Activated CD8-positive, alpha-beta memory T cell treated with anti-CD3 and anti-CD28 coated beads for 24 hours (primary cell): ENCODE results near the gene SCRT2.

Experiments used
- DNase-seq: peaks from one replicate; pipeline ENCODE4 v3.0.0-alpha.2; 2020

Gene SCRT2

DNA sequence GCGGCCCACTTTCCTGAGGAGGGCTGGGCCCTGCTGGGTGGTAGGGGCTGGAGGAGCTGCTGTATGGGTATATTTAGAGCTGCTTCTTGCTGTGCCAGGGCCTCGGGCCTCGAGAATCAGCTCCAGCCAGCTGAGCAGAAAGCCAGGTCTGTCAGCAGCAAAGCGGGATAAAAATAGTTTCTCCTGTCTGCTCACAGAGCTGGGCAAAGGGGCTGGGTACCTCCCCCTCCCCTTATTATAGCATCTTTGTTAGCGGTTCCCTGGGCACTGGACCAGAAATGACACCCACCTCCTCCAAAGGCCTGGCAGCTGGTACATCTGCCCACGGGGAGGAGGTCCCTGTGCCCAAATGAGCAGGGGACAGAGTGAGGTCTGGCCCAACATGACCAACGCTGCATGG is 6.0 kb downstream of the SCRT2 start:
- DNase-seq: no peak

DNA sequence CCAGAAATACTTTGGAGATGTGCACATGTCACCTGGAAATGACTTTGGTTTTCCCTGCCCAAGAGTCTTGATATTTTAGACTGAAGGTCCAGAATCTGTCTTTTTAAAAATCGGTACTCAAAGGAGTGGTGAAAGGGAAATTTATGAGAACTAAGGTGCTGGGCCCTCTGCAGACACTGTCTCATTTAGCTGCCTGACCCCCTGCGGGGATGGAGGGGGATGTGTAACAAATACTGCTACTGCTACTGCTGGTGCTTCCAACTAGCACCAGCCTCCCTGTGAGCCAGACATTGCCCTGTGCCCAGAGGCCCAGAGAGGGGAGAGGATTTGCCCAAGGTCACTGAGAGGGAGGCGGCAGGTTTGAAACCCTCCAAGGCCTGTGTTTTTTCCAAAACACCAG is 7.0 kb downstream of the SCRT2 start:
- no peak for DNase-seq

DNA sequence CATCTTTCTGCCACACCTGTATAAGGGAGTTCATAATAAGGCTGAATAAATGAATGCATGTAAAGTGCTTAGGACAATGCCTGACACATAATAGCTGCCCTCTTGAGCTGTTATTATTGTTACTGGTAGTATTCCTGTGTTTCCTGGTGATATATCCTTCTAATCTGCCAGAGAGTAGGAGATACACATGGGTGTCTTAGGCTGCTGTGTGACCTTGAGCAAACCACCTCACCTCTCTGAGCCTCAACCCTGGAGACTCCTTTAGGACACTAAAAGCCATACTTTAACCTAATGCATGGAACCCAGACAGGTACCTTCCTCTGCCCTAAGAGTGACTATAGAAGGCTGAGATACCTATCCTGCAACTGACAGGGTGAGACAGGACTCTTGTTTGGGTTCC is 7.6 kb downstream of the SCRT2 start:
- DNase-seq: no peak

DNA sequence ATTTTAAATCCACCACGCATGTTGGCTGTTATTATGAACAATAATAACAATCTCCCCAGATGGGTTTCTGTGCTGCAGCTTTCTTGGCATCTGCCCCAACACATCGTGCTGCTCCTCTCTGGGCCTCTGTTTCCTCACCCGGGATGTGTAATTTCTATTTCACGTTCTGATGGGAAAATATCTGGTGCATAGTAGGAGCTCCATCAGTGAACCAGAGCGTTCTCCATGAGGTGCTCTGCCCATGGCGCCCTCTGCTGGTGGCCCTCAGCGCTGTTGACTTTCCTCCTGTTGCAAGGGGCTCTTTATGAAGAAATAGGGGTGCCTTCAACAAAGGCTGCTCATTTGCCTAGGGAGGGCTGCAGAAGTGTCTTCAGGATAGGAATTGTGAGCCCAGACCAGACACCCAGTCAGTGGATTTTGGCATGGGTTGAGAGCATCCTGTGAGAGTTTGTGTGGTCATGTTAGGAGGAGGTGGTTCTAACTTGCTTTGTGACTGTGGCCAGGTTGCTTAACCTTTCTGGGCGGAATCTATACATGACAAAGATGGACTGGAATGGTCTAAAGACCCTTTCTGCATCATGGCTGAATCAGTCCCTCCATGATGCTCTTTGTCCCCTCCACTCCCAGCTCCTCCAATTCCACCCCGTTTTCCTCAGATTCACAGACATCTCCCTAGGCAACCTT is 8.1 kb downstream of the SCRT2 start:
- DNase-seq: peak; percentile 81

DNA sequence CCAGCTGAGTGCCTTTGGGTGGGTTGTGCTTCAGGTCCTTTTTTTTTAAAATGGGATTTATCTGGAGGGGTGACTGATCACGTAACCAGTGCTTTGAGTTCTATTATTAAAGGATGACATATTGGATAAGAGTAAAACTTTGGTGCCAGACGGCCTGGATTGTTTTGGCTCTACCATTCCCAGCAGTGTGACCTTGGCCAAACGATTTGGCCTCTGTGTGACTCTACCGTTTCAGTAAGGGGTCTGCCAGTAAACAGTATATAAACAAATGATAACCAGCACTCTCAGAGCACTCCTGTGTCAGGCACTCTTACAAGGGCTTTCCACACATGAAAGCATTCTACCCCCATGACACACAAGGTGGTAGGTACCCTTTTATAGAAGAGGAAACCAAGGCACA is 8.7 kb downstream of the SCRT2 start:
- DNase-seq: no peak

DNA sequence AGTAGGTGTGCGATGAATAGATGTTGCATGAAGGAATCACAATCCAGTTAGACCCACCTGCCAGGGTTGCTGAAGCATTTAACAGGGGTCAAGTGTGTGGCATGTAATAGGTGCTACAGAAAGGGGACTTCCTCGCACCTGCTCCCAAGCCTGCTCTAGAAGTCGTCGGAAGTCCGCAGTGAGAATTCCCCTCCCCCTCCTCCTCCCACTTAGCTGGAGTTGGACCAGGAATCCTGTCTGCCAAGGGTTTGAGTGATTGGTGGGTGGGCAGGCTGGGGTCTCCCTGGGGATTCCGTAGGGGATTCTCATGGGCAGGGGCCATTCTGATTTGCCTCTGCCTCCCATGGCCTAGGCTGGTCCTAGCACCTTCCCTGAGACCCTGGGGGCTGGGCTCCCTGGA is 10.3 kb downstream of the SCRT2 start:
- DNase-seq: no peak

DNA sequence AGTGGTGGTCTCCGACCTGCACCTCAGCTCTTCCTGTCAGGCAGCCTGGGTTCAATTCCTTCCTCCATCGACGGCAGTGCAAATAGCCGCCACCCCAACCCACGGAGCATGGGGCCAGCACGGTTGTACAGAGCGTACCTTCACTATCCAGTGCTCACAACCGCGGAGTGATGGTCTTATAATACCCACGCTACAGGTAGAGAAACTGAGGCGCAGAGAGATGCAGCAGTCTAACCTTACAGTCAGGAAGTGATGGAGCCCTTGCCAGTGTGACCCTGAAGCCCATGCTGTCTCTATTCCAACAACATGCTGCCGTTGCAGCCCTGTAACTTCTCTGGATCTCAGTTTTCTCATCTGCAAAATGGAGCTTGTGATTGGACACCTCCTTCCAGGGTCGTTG is 11.0 kb downstream of the SCRT2 start:
- no peak for DNase-seq

DNA sequence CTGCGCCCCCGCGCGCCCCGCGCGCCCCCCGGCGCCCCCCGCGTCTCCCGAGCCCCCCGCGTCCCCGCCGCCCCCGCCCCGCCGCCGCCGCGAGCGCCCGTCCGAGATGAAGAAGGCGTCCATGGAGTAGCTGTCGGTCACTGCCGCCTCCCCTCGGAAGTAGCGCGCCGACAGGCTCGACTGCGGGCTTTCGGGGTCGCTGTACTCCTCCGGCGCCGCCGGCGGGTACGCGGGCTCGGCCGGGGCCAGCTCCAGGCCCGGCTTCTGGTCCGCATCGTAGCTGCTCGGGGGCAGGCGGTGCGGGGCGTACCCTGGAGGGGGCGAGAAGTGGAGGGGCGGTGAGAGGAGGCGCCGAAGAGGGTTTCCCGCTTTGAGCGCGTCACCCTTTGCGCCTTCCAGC is 11.5 kb downstream of the SCRT2 start:
- no peak for DNase-seq

DNA sequence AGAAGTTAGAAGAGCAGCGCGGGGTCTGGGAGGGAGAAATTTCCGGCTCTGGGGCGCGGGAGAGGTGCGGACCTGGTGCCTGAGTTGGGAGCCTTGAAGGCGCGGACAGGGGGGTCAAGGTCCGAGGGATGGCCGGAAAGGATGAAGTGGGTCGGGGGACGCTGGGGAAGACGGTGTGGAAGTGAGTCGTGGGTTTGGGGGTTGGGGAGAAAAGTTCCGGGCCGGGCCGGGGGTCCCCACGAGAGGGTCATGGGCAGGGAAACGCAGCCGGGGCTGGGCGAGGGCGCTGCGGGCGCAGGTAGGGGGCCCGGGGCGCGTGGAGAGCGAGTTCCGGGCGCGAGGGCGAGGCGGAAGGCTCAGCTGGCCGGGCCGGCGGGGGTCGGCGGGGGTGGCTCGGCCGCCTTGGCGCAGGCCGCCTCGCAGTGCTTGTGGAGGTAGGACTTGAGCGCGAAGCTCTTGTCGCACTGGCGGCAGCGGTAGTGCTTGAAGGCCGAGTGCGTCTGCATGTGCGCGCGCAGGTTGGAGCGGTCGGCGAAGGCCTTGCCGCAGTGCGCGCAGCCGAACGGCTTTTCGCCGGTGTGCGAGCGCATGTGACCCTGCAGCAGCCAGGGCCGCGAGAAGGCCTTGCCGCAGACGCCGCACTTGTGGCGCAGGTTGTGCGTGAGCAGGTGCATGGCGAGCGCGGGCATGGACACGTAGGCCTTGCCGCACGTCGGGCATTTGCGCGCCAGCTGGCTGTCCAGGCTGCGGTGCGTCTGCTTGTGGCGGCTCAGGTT is 12.1 kb downstream of the SCRT2 start:
- no peak for DNase-seq

DNA sequence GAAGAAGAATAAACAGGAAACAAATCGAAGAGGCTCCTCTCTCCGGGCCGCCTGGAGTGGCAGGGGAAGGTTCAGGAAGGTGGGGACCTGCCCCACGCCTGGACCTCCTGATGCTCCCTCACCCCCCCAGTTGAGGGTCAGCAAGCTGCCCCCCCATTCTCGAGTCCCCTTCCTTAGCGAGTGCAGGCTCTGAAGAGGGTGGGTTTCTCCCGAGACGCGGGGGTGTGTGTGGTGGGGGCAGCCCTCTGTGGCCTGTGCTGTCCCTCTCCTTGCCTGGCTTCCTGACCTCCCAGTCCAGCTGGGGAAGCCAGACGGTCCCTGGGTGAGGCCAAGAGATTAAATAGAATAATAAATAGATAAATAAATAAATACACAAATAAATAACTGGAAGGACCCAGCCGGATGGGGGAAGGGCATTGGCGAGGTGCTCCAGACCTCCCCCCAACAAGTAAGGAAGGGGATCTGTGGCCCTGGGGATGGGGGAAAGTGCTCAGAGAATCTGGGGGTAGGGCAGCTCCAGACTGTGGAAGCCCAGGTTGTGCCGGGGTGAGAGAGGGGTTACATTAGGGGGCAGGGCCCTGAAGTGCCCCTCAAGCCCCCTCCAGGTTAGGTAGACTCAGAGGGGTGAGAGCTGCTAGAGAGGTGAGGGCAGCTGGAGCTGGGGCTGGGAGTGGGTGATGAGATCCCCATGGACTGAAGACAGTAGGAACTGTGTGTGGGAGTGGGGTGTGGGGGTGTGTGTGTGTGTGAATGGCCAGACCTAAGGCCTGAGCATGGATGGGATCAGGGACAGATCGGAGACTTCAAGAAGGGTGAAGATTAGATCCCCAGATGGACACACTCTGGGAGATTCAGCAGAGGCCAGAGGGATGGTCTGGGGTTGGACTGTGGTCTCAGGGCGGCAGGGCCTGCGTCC is 13.1 kb downstream of the SCRT2 start:
- DNase-seq: no peak

DNA sequence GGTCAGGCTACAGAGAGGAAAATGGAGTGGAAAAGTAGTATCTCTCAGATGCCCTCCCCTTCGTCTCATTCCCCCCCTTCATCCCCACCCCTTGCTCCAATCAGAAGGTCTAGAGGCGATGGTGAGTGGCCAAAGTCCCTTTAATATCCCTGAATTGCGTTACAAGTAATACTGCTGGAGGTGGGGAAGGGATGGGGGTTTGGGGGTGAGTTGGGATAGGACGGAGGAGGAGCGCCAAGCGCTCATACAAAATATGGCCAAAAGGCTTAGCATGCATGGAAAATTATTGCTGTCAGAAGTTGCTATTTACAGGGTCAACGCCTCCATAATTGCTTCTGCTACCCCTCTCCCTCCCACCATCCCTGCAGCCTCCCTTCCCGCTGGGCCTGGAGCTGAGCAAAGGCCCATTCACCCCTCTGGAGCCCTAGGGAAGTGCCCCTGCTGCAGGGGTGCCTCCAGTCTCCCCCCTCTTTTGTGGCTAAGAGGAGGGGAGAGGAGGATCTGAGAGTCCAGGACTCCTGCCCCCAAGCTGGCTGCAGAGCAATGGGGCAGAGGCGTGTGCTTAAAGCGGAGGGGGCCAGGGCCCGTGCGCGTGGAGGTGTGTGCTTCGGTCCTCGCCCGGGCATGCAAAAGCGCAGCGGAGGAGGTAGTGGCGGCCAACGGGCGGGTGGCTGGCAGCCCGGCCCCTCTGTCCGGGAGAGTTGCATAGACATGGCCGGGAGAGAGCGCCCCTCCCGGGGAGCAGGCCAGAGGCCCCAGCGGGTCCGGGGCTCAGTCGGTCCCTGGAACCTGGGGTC is 13.9 kb downstream of the SCRT2 start:
- DNase-seq: no peak

DNA sequence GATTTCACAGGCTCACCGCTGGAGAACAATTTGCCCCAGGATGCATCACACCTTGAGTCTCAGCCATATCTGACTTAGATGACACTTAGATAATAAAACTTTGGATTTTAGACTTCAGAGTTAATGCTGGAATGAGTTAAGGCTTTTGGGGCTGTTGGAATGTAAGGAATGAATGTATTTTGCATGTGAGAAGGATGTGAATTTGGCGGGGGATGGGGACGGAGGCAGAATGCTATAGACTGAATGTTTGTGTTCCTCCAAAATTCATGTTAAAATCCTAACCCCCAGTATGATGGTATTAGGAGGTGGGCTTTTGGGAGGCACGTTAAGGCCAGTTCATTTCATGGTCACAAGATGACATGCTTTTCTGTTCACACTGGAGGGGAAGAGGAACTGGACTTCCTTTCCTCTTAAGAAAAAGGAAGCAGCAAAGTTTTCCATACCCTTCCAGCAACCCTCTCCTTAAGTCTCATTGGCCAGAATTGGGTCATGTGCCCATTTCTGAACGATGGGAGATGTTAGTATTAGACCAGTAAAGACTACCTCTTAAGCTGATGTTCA is 16.8 kb downstream of the SCRT2 start:
- no peak for DNase-seq

DNA sequence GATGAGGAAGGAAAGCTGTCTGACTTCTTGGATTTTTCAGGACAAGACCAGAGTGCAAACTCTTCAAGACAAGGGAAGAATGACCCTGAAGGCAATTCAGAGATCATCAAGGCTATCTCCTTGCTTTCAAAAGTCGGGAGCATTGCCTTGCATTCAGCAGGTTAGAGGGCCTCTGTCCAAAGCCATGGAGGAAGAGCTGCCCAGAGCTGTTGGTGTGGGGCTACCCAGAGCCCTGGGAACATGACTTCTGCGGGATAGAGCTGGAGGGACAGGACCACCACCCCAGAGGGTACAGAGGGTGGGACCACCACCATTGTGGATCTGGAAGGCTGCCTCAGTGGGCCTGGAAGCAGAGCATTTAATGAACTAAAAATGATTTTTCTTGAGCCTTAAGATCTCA is 17.4 kb downstream of the SCRT2 start:
- DNase-seq: no peak

DNA sequence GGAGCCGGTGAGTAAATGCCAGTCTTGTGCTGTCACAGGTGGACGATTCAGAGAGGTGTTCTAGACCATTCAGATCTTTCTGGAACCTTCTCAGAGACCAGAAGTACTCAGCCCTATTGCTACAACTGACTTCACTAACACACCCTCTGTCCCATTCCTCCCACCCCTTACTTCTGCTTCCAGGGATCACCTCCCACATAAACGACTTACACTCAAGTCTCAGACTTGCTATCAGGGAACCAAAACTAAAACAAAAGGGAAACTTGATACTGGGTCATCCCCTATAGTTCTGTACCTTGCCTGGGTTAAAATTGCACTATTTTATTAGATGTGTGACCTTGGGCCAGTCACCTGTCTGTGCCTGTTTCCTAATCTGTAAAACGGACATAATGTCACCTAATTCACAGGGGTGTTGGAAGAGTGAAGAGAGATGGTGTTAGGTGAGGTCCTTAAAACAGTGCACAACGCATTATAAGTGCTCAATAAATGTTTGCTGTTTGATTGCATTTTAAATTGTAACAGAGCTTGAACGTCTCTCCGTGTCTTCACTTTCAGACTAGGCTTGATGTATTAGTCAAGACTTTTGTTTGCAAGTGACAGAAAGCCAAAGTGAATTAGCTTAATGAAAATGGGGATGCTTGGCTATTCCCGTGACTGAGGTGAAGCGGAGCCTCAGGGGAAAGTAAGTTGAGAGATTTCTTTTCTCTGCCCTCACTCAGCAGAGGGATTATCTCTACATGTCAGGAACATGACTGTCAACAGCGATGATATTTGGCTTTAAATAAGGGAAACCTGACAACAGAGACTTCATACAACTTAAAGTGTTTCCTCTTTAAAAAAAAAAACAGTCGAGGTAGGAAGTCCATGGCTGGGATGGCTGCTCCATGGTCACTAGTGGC is 19.6 kb downstream of the SCRT2 start:
- no peak for DNase-seq

DNA sequence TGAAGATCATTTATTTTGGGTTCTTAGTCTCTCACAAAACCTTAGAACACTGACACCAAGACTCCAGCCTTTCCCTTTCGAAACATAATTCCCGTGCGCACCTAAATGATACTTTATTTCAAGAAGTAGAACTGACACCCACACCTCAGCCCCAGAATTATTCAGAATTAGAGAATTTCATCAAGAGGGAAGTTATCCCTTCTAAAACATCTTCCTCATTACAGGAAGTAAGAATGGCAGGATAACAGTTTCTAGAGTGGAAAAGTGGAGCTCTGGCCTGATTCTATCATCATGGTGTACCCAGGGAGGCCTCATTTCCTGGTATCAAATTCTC is 21.2 kb downstream of the SCRT2 start:
- no peak for DNase-seq

DNA sequence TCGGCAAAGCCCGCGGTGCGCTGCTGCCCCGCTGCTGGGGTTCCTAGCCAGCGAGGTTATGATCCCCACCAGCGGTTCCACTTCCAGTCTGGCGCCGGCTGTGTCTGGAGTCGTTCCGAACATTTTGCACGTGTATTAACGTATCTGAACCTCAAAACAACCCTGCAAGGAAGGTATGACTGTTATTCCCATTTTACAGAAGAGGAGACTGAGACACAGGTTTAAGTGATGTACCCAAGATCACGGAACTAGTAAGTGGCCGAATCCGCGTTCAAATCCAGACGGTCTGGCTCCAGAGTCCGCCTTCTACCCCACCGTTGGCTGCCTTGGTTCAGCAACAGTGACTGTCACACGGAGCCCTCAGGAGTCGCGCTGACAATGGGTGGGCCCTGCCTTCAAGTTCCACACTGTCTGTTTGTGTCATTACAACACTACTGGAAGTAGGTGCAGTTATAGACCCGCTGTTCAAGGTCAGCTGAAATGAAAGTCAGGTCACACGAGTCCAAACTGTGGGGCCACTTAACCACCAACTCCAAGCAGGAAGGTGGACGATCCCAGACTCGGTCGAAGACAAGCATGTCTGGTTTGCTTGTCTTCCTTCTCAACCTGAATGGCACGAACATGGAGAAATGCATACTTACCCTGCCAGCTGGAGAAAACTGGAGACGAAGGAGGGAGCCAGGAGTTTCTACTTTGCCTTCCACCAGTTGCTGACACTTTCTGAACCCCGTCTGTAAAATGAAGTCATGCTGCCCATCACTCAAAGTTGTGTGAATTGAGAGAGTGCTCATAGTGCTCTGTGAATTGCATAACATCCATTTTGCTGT is 21.8 kb downstream of the SCRT2 start:
- no peak for DNase-seq

DNA sequence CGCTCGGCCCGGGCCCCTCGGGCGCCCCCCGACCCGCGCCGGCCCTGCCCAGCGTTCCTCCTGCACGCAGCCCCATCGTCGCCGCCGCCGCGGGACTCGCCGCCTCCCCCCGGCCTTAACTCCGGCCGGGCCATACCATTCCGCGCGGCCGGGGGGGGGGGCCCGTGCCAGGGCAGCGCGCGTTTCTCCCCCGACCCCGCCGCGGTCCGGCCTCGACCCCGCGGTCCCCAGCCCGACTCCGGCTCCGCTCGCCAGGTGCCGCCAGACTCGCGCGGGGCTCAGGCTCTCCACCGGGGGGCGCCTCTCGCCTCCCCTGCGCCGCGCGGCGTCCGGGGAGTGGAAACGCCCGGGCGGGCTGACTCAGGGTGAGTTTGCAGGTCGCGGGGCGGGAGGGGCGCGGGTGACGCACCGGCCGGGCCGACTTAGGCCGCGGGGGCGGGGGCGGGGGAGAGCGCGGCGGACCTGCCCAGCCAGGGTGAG is 22.5 kb downstream of the SCRT2 start, which contains the start of gene SRXN1:
Gene SRXN1 (minus strand): TSS at position 91 of the 480 bp plus-strand sequence. CDS start 15 bp downstream, at position 76.
- peak; percentile 94 for DNase-seq

DNA sequence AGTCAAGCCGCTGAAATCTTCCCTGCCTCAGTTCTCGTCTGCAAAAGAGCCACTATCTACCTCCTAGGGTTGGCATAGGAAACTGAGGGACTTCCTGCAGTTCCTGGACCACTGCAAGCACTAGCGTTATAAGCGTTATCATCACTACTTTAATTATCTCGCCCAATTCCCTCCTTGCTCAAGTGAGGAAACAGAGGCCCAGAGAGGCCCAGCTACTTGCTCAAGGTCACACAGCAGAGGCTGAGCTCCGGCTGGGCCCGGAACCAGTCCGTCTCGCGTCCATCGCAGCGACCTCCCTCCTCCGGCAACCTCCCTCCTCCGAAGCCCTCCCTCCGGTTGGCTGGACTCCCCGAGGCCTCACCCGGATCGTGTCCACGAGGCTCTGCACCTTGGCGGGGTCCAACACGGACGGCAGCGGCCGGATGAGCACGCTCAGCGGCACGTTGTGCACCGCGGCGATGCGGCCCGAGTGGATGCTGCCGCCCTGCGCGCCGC is 22.9 kb downstream of the SCRT2 start:
- DNase-seq: no peak

DNA sequence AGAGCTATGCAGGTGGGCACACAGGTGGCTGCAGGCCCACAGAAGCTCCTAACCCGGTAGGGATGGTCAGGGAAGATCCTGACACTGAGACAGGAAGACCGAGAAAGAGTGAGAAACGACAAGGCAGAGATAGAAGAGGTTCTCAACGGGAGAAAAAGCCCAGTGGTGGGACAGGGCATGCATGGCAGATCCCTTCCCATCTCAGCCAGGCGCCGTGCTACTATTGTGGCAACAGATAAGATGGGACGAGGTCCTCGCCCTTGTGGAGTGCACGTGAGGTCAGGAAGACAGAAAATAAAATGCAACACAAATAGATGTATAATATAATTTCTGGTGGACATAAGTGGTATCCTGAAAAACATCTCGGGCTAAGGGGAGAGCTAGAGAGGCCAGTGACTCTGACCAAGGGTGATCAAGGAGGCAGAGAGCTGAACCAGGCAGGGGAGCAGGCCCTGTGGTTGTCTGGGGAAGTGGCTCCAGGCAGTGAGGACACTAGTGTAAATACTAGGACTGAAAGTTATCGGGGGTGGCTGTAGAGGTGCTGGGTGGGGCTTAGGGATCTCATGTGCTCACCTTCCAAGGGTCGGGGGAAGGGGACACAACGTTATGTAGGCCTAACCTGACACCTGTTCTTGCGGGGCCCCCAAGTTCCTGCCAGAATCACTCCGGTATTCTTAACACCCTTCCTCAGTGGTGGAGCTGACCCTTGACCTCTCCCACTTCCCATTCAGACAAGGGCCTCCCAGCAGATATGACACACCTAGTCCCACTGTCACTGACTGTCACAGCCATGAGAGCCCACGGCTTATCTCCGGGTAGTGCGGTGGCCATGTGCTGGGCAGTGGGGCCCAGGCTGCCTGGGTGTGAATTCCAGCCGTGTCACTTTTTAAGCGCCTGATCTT is 23.6 kb downstream of the SCRT2 start:
- no peak for DNase-seq
